PC-9 (cell line): Measurements from ENCODE around the gene CELF2. TPM values are rescaled to one million over a fixed set of nuclear protein-coding genes. Genes with fewer than 3 reads are reported as not detected.

Source experiments
- BruUV-seq: library from RNA; stranded (reverse); fragments of 400-500 nt; replicated peaks from 2 replicates; lab custom pipeline; 2021; lab: Mats Ljungman, UMichigan
- CTCF ChIA-PET: fragments of 300-600 bp; sonication (Branson Sonifier 250); formaldehyde crosslinking; loops from one replicate; lab custom pipeline; 2022; ENCODE audit warnings: antibody characterized with exemption; lab: Charles Lee
- POLR2A ChIA-PET: fragments of 300-600 bp; sonication (Branson Sonifier 250); formaldehyde crosslinking; loops from one replicate; lab custom pipeline; 2022; ENCODE audit warnings: antibody characterized with exemption; ENCODE audit not compliant: unreplicated experiment; lab: Charles Lee
- DNase-seq, 2 experiments: peaks; one replicate each; pipeline versions ENCODE4 v3.0.0 to v3.0.0-alpha.2; 2015 to 2022; ENCODE audit warnings: mixed read lengths in 1 of 2
- H2AFZ ChIP-seq: fragments of 200-600 bp; sonication (generic); 2 replicates; pipeline ENCODE4 v1.8.1; 2017; ENCODE audit warnings: antibody characterized with exemption
- H3F3A ChIP-seq: fragments of 200-600 bp; sonication (generic); 2 replicates; pipeline ENCODE4 v1.8.1; 2017; ENCODE audit warnings: antibody characterized with exemption, mild to moderate bottlenecking, low read depth; ENCODE audit not compliant: insufficient read depth
- H3K27ac ChIP-seq: fragments of 200-600 bp; sonication (generic); 2 replicates; pipeline ENCODE4 v1.6.1; 2016; ENCODE audit warnings: mixed run types
- H3K27me3 ChIP-seq: fragments of 200-600 bp; sonication (generic); 2 replicates; pipeline ENCODE4 v1.6.1; 2016; ENCODE audit warnings: low read depth, mixed run types; ENCODE audit not compliant: insufficient read depth
- H3K36me3 ChIP-seq: fragments of 200-600 bp; sonication (generic); 2 replicates; pipeline ENCODE4 v1.6.1; 2016; ENCODE audit warnings: low read depth, mixed run types
- H3K4me1 ChIP-seq: fragments of 200-600 bp; sonication (generic); replicated peaks from 2 replicates; pipeline ENCODE4 v1.6.1; 2016; ENCODE audit warnings: mixed run types; ENCODE audit not compliant: insufficient read depth
- H3K4me2 ChIP-seq: fragments of 200-600 bp; sonication (generic); 2 replicates; pipeline ENCODE4 v1.6.1; 2017; ENCODE audit warnings: mixed run types
- H3K4me3 ChIP-seq: fragments of 200-600 bp; sonication (generic); 2 replicates; pipeline ENCODE4 v1.6.1; 2016; ENCODE audit warnings: mixed run types
- H3K79me2 ChIP-seq: fragments of 200-600 bp; sonication (generic); 2 replicates; pipeline ENCODE4 v1.6.1; 2017; ENCODE audit warnings: low read depth, mixed run types
- H3K9me2 ChIP-seq: fragments of 200-600 bp; sonication (generic); 2 replicates; pipeline ENCODE4 v1.8.1; 2017; ENCODE audit warnings: mild to moderate bottlenecking; ENCODE audit not compliant: insufficient read depth
- H3K9me3 ChIP-seq: fragments of 200-600 bp; sonication (generic); 2 replicates; pipeline ENCODE4 v1.8.1; 2016; ENCODE audit warnings: low read depth; ENCODE audit not compliant: insufficient read depth
- H4K20me1 ChIP-seq: fragments of 200-600 bp; sonication (generic); 2 replicates; pipeline ENCODE4 v1.8.1; 2017; ENCODE audit not compliant: insufficient read depth
- CTCF ChIP-seq: fragments of 200-600 bp; sonication (generic); conservative IDR thresholded peaks from 2 replicates; pipeline ENCODE4 v1.6.1; 2017; ENCODE audit warnings: mixed run types, antibody characterized with exemption, mild to moderate bottlenecking, moderate library complexity
- EZH2 ChIP-seq: fragments of 200-600 bp; sonication (generic); IDR thresholded peaks from 2 replicates; pipeline ENCODE4 v1.8.0; 2017; ENCODE audit warnings: antibody characterized with exemption, low read depth
- intact Hi-C: fragments of 100-400 bp; cut with micrococcal nuclease; formaldehyde crosslinking; loops from one replicate; pipeline ENCODE4 v1.10.0; 2022; ENCODE audit not compliant: unreplicated experiment
- total RNA-seq: library from RNA; stranded (reverse); gene quantifications from 2 replicates; pipeline ENCODE4 v1.2.3, GENCODE V29; 2021

CELF2 gene
- total RNA-seq, 1 experiment from 2014 or later: not detected

DNA sequence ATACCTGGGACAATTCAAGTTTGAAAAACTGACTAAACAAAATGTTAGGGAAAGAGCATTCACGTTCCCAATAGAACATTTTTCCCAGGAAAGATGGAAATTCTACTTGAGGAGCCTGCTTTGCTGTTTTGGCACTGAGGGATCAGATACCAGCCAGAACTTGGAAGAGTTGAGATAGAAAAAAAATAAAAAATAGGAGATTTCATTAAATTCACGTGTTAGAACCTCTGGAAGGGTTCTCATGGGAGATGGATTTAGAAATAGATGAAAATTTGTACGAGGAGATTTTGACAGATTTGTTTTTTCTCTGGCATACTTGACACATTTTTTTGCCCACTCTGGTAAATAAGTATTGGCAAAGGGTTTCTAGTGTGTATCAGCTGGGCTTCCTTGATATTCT lies 63.7 kb downstream of the CELF2 start:
- peaks cover 40% of the 10 kb centered on the region for H3K27me3 ChIP-seq
- H4K20me1 ChIP-seq: no peaks in the 10 kb centered on the region
- H3K9me3 ChIP-seq: no peaks in the 10 kb centered on the region
- no peaks in the 10 kb centered on the region for H3K79me2 ChIP-seq
- no peak for TF ChIP-seq EZH2
- TF ChIP-seq CTCF: no peak
- H3K4me2 ChIP-seq: no peak overlapping the region
- H3K4me1 ChIP-seq: no peaks in the 10 kb centered on the region
- no TSS peak for BruUV-seq
- ChIA-PET POLR2A (no interaction called here), CTCF (no interaction called here)
- H2AFZ ChIP-seq: no peak overlapping the region
- H3F3A ChIP-seq: no peaks in the 10 kb centered on the region
- no peaks in the 10 kb centered on the region for H3K9me2 ChIP-seq
- H3K27ac ChIP-seq: no peak overlapping the region
- no peak for DNase-seq
- H3K36me3 ChIP-seq: no peaks in the 10 kb centered on the region
- H3K4me3 ChIP-seq: no peak overlapping the region
- intact Hi-C loops: no loop called here

GRCh38 chr10:11082526-11082925 lies 64.9 kb downstream of the CELF2 start:
- CTCF ChIA-PET: no interaction called here
- BruUV-seq: no TSS peak

DNA sequence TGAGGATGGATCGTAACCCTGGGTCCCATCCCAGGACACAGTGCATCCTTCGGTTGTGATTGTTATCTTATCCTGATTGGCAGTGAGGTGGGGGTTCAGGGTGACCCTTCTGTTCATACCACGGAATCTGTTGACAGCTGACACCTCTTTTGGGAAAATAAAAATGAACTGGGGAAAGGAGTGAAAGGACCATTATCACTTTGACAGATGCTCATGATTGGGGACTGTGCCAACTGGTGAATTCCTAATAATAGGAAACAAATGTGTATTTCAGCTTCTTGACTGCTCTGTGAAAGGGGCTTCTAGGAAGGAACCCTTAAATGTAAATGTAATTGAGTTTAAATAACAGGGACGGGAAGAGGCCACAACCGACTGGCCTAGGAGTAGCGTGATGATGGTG lies 65.4 kb downstream of the CELF2 start:
- Histone ChIP-seq H2AFZ (no peak overlapping the region), H3F3A (no peaks in the 10 kb centered on the region), H3K36me3 (no peaks in the 10 kb centered on the region), H3K9me3 (no peaks in the 10 kb centered on the region), H3K4me1 (no peaks in the 10 kb centered on the region), H4K20me1 (no peaks in the 10 kb centered on the region), H3K9me2 (no peaks in the 10 kb centered on the region), H3K27ac (no peak overlapping the region), H3K4me2 (no peak overlapping the region), H3K79me2 (no peaks in the 10 kb centered on the region), H3K4me3 (no peak overlapping the region), H3K27me3 (peaks cover 39% of the 10 kb centered on the region)
- DNase-seq: no peak
- no peak for TF ChIP-seq EZH2
- no peak for TF ChIP-seq CTCF
- intact Hi-C loops: no loop called here
- no TSS peak for BruUV-seq
- CTCF ChIA-PET: no interaction called here
- POLR2A ChIA-PET: no interaction called here

More at GRCh38 chr10:11082526-11082925, 64.9 kb downstream of the CELF2 start:
- Histone ChIP-seq H3K9me2 (no peaks in the 10 kb centered on the region), H3K36me3 (no peaks in the 10 kb centered on the region), H2AFZ (no peak overlapping the region), H4K20me1 (no peaks in the 10 kb centered on the region), H3F3A (no peaks in the 10 kb centered on the region), H3K4me1 (no peaks in the 10 kb centered on the region), H3K4me3 (no peak overlapping the region), H3K4me2 (no peak overlapping the region), H3K79me2 (no peaks in the 10 kb centered on the region), H3K27me3 (peaks cover 40% of the 10 kb centered on the region), H3K9me3 (no peaks in the 10 kb centered on the region), H3K27ac (no peak overlapping the region)
- no peak for TF ChIP-seq EZH2
- TF ChIP-seq CTCF: no peak
- DNase-seq: no peak
- intact Hi-C loops: no loop called here
- POLR2A ChIA-PET: no interaction called here
